Type B pancreatic cell (in vitro differentiated cells): Measurements from ENCODE around the gene ACTR2. TPM values are rescaled to one million over a fixed set of nuclear protein-coding genes. Genes with fewer than 3 reads are reported as not detected.
"Not testable (repeated sequence)": the region's sequence is repeated elsewhere in the genome, so short reads cannot be mapped to it uniquely, and the experiment has no call there.

ENCODE experiments used
- DNase-seq: peaks from one replicate; pipeline ENCODE4 v3.0.0; 2021; ENCODE audit warnings: mixed read lengths; ENCODE audit not compliant: unreplicated experiment; ENCODE audit errors: extremely low spot score
- H3K27ac Mint-ChIP-seq: 2 replicates; pipeline ENCODE4 v1.8.0; 2021; ENCODE audit warnings: mild to moderate bottlenecking, mixed read lengths
- H3K27me3 Mint-ChIP-seq: 2 replicates; pipeline ENCODE4 v1.8.0; 2021; ENCODE audit warnings: mixed read lengths
- H3K36me3 Mint-ChIP-seq: 2 replicates; pipeline ENCODE4 v1.8.0; 2021; ENCODE audit warnings: mixed read lengths
- H3K4me1 Mint-ChIP-seq: one replicate; pipeline ENCODE4 v1.8.0; 2021; ENCODE audit warnings: mixed read lengths; ENCODE audit not compliant: unreplicated experiment
- H3K4me3 Mint-ChIP-seq: 2 replicates; pipeline ENCODE4 v1.8.0; 2021; ENCODE audit warnings: mild to moderate bottlenecking, mixed read lengths
- H3K9me3 Mint-ChIP-seq: 2 replicates; pipeline ENCODE4 v1.8.0; 2021; ENCODE audit warnings: mixed read lengths
- CTCF ChIP-seq: fragments of 200-600 bp; sonication (generic); conservative IDR thresholded peaks from 2 replicates; pipeline ENCODE4 v1.5.0; 2021; ENCODE audit warnings: antibody characterized with exemption, mild to moderate bottlenecking
- total RNA-seq: library from RNA; stranded (reverse); gene quantifications from 2 replicates; pipeline ENCODE4 v1.2.1, GENCODE V29; 2021; ENCODE audit warnings: low replicate concordance

The ACTR2 gene
- total RNA-seq, 1 donor from 2014 or later, result 188 TPM

DNA sequence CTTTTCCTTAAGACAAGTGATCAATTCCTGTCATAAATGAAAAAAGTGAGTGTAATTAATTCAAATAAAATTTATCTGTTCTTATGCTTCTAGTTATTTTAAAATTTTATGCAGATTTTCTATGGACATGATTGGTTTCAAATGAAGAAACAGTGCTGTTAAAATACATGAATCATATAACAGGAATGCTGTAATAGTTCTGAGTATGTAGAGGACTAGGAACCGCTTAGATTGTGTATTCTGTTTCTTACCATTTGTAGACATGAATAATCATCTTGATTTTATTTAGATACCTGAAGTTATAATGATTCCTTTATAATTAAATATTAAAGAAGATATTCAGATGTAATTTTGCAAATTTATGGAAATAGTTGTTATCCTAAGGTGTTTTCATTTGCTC is 3.5 kb downstream of the ACTR2 start:
- peaks cover 30% of the 10 kb centered on the region for H3K4me1 Mint-ChIP-seq
- no peak for DNase-seq
- H3K27ac Mint-ChIP-seq, result no peak overlapping the region
- H3K27me3 Mint-ChIP-seq, result no peaks in the 10 kb centered on the region
- H3K9me3 Mint-ChIP-seq, result no peaks in the 10 kb centered on the region
- TF ChIP-seq CTCF, result no peak
- H3K36me3 Mint-ChIP-seq, result peaks cover 7% of the 10 kb centered on the region
- no peak overlapping the region for H3K4me3 Mint-ChIP-seq

DNA sequence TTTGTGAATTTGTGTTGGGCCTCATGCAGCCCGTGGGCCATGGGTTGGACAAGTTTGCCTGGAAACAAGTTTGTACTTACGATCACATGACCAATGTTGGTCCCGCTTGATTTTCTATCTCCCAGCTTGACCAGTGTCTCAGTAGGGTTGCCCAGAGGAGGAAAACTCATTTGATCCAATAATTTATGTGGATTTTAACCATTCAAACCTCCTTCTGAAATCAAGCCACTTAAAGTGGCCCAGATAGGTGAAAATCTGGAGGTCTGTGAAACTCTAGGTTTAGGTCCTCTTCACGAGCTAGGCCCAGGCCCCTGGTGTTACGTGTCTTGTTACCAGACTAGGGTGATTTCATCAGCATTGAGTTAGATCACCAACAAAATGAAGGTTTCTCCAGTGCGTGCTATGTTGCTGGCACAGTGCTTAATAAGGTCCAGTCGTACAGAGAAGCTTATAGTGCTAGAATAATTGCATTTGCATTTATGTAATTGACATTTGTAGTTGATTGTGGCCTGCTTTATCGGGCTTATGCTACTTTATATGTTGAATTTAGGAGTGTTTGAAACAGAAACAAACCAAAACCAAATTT is 4.4 kb downstream of the ACTR2 start:
- Mint-ChIP-seq H3K9me3 (no peaks in the 10 kb centered on the region), H3K4me1 (peaks cover 22% of the 10 kb centered on the region), H3K27me3 (no peaks in the 10 kb centered on the region), H3K36me3 (peaks cover 7% of the 10 kb centered on the region), H3K4me3 (no peak overlapping the region), H3K27ac (peak overlapping the region; percentile 52)
- no peak for DNase-seq
- TF ChIP-seq CTCF, result no peak

DNA sequence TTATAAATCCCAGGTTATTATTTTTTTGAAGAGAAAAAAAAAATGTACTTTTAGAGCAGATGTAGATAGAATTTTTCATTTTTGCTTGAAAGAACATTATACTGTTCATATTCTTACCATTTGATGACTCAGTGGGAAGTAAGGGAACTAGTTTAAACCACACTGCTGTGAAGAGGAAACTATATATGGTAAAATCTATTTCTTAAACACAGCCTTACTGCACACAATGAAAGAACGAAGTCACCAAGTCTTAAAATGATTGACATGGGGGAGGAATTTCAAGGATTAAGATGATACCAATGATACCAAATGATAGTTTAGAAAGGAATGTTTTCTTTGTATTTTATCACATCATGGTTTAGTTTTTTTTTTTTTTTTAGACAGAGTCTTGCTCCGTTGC is 5.0 kb downstream of the ACTR2 start:
- H3K9me3 Mint-ChIP-seq, result no peaks in the 10 kb centered on the region
- H3K4me3 Mint-ChIP-seq, result no peak overlapping the region
- H3K36me3 Mint-ChIP-seq, result peaks cover 7% of the 10 kb centered on the region
- H3K27ac Mint-ChIP-seq, result peak overlapping the region; percentile 52
- DNase-seq, result no peak
- no peak for TF ChIP-seq CTCF
- H3K4me1 Mint-ChIP-seq, result peaks cover 19% of the 10 kb centered on the region
- H3K27me3 Mint-ChIP-seq, result no peaks in the 10 kb centered on the region

DNA sequence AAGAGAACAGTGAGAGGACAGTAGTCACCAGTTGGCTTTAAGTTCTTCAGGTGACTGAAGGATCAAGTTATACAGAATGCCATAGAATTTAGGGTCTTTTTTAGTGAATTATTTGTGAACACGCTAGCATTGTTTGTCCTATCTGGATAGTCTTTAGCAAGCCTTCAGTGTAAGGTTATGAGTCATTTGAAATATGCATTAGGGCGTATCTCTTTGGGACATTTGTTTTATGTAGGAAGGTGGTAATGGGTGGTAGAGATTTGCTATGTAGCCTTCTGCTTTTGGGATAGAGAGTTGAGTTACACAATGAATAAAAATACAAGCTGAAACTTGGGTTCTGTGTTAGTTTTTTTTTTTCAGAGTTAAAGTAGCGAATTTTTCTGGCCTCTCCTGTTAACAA is 13.0 kb downstream of the ACTR2 start:
- Mint-ChIP-seq H3K4me3 (no peak overlapping the region), H3K27me3 (no peaks in the 10 kb centered on the region), H3K9me3 (no peaks in the 10 kb centered on the region), H3K36me3 (peaks cover 9% of the 10 kb centered on the region), H3K27ac (peak overlapping the region; percentile 22), H3K4me1 (no peaks in the 10 kb centered on the region)
- DNase-seq, result no peak
- TF ChIP-seq CTCF, result no peak

- not testable (repeated sequence) for H3K27ac Mint-ChIP-seq, H3K4me3 Mint-ChIP-seq, H3K27me3 Mint-ChIP-seq, DNase-seq, H3K4me1 Mint-ChIP-seq, H3K9me3 Mint-ChIP-seq
- H3K36me3 Mint-ChIP-seq, result peaks cover 21% of the 10 kb centered on the region
Measured at GRCh38 chr2:65244452-65244851, 16.8 kb downstream of the ACTR2 start.

DNA sequence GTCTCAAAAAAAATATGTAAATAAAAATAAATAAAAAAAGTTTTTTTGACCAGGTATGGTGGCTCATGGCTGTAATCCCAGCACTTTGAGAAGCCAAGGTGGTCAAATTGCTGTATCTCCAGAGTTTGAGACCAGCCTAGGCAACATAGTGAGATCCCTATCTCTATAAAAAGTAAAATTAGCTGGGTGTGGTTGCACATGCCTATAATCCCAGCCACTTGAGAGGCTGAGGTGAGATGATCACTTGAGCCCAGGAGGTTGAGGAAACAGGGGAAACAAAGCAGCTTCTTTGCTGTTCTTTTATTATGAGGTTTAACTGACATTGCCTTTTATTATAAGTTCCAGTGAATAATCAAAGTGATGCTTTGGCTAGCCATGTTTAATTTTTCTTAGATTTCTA is 25.0 kb downstream of the ACTR2 start:
- no peak overlapping the region for H3K27ac Mint-ChIP-seq
- DNase-seq, result no peak
- no peaks in the 10 kb centered on the region for H3K9me3 Mint-ChIP-seq
- no peaks in the 10 kb centered on the region for H3K4me1 Mint-ChIP-seq
- no peak for TF ChIP-seq CTCF
- H3K27me3 Mint-ChIP-seq, result no peaks in the 10 kb centered on the region
- H3K4me3 Mint-ChIP-seq, result no peak overlapping the region
- H3K36me3 Mint-ChIP-seq, result peaks cover 32% of the 10 kb centered on the region
